Measurements from ENCODE around the gene CYB5D1.
A peak's percentile ranks its signal among the peaks of the same experiment; 100 is the strongest.

CYB5D1 gene

DNA sequence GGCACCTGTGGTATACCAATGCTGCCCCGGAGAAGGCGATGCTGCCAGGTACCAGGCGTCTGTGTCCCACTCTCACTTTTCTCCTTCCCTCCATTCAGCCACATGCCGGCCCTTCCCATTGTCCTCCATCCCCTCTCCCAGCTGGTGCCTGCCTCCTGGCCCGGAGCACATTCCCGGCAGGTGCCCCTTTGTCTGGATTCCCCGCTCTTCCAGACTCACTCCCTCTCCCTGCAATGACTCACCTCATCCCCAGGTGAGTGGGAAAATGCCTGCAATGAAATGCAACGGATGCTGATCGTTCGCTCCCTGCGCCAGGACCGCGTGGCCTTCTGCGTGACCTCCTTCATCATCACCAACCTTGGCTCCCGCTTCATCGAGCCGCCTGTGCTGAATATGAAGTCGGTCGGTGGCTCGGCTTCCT is 34.2 kb upstream of the CYB5D1 start:
- no peaks in the 10 kb centered on the region for H3K36me3 ChIP-seq (ENCODE audit: control insufficient read depth, insufficient read depth, low read length)
- H3K27me3 ChIP-seq (ENCODE audit: control insufficient read depth, insufficient read depth, low read length): no peaks in the 10 kb centered on the region
- H3K9me3 ChIP-seq (ENCODE audit: control insufficient read depth, low read length): no peaks in the 10 kb centered on the region
- H3K9ac ChIP-seq (ENCODE audit: low read length): no peak overlapping the region
- H3K4me3 ChIP-seq (ENCODE audit: low read length): no peak overlapping the region
- peaks cover 4% of the 10 kb centered on the region for H3K4me1 ChIP-seq (ENCODE audit: control insufficient read depth, insufficient read depth, low read length)

DNA sequence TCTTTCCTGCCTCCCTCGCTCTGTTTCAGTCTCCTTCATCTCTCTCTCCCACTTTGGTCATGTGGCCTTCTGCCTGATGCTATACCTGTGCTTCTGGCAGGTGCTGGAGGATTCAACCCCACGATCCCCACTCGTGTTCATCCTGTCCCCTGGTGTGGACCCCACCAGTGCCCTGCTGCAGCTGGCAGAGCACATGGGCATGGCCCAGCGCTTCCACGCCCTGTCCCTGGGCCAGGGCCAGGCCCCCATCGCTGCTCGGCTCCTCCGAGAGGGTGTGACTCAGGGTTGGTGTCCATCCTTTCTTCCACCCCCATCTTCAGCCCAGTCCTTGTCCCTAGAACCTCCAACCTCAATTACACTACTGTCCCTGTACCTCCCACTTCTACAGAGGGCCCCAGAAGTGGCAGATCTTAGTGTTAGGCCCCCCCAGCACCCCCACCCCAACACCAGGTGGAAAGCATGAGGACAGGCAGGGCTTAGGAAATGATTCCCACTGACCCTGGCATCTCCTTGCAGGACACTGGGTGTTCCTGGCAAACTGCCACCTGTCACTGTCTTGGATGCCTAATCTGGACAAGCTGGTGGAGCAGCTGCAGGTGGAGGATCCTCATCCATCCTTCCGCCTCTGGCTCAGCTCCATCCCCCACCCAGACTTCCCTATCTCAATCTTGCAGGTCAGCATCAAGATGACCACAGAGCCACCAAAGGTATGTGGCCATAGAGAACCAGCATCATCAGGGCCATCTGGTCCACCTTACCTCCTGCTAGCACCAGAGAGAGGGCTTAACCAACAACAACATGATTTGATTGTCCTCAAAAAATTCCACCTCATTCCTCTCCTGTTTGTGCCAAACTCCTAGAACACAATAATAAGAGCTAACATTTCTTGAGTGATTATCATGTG is 33.5 kb upstream of the CYB5D1 start:
- Histone ChIP-seq H3K9ac (ENCODE audit: low read length) (no peak overlapping the region), H3K27me3 (ENCODE audit: control insufficient read depth, insufficient read depth, low read length) (no peaks in the 10 kb centered on the region), H3K9me3 (ENCODE audit: control insufficient read depth, low read length) (no peaks in the 10 kb centered on the region), H3K36me3 (ENCODE audit: control insufficient read depth, insufficient read depth, low read length) (no peaks in the 10 kb centered on the region), H3K4me3 (ENCODE audit: low read length) (no peak overlapping the region), H3K4me1 (ENCODE audit: control insufficient read depth, insufficient read depth, low read length) (peaks cover 4% of the 10 kb centered on the region)

DNA sequence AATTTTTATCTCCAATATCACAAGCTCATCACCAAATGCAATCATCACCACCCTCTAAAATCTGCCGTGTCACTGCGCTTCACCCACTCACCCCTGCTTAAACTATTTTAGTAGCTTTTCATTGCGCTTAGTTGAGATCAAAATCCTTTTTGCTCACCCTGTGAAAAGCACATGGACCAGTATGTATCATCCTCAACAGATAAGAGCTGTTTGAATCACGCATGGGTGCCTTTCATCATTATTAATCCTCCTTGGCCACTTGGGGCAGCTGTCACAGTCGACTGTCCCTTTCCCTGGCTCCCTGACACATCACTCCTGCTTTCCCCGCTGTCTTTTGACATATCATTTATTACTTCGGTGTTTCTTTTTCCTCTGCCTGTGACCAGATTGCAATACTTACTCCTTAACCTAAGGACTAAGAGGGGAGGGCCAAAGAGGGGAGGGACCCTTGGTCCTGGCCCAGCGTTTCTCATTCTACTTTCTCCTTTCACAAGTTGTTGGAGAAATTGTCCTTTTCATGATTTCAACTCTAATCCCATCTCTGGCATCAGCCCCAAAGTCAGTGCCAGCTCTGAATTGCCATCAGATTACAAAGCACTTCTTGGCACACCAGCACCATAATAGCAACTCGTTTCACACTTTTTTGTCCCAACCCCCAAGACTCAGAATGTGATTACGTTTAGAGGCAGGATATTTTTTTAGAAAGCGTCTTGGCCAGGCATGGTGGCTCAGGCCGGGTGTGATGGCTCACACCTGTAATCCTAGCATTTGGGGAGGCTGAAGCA is 32.4 kb upstream of the CYB5D1 start:
- Histone ChIP-seq H3K9me3 (ENCODE audit: control insufficient read depth, low read length) (no peaks in the 10 kb centered on the region), H3K36me3 (ENCODE audit: control insufficient read depth, insufficient read depth, low read length) (no peaks in the 10 kb centered on the region), H3K9ac (ENCODE audit: low read length) (no peak overlapping the region), H3K27me3 (ENCODE audit: control insufficient read depth, insufficient read depth, low read length) (no peaks in the 10 kb centered on the region), H3K4me1 (ENCODE audit: control insufficient read depth, insufficient read depth, low read length) (peaks cover 4% of the 10 kb centered on the region), H3K4me3 (ENCODE audit: low read length) (no peak overlapping the region)

DNA sequence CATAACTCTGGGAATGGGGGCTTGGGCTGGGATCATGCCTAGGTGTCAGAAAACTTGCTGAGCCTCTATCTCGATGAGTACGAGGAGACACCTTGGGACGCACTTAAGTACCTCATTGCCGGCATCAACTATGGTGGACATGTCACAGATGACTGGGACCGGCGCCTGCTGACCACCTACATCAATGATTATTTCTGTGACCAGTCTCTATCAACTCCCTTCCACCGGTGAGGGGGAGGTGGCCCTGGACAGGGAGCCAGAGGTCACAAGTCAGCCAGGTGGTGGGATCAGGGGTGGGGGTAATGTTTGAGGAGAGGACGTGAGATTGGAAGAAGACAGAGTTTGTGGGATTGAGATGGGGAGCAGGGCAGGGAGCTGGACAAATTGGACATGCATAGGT is 27.2 kb upstream of the CYB5D1 start:
- no peak overlapping the region for H3K4me3 ChIP-seq (ENCODE audit: low read length)
- peaks cover 8% of the 10 kb centered on the region for H3K4me1 ChIP-seq (ENCODE audit: control insufficient read depth, insufficient read depth, low read length)
- peaks cover 5% of the 10 kb centered on the region for H3K27me3 ChIP-seq (ENCODE audit: control insufficient read depth, insufficient read depth, low read length)
- H3K9ac ChIP-seq (ENCODE audit: low read length): no peak overlapping the region
- H3K9me3 ChIP-seq (ENCODE audit: control insufficient read depth, low read length): no peaks in the 10 kb centered on the region
- H3K36me3 ChIP-seq (ENCODE audit: control insufficient read depth, insufficient read depth, low read length): no peaks in the 10 kb centered on the region

DNA sequence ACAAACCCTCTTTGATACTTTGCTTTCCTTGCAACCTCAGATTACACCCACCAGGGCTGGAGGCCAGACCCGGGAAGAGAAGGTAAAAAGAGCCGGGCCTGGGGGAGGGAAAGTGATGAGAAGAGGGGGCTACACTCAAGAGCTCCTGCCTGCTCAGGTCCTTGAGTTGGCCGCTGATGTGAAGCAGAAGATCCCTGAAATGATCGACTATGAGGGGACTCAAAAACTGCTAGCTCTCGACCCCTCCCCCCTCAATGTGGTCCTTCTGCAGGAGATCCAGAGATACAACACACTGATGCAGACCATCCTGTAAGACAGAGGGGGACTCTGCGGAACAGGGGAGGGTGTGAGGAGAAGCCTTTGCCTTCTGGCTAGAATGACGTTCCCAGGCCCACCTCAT is 26.6 kb upstream of the CYB5D1 start:
- peaks cover 8% of the 10 kb centered on the region for H3K4me1 ChIP-seq (ENCODE audit: control insufficient read depth, insufficient read depth, low read length)
- H3K9me3 ChIP-seq (ENCODE audit: control insufficient read depth, low read length): no peaks in the 10 kb centered on the region
- no peak overlapping the region for H3K9ac ChIP-seq (ENCODE audit: low read length)
- H3K27me3 ChIP-seq (ENCODE audit: control insufficient read depth, insufficient read depth, low read length): peaks cover 5% of the 10 kb centered on the region
- no peak overlapping the region for H3K4me3 ChIP-seq (ENCODE audit: low read length)
- no peaks in the 10 kb centered on the region for H3K36me3 ChIP-seq (ENCODE audit: control insufficient read depth, insufficient read depth, low read length)

DNA sequence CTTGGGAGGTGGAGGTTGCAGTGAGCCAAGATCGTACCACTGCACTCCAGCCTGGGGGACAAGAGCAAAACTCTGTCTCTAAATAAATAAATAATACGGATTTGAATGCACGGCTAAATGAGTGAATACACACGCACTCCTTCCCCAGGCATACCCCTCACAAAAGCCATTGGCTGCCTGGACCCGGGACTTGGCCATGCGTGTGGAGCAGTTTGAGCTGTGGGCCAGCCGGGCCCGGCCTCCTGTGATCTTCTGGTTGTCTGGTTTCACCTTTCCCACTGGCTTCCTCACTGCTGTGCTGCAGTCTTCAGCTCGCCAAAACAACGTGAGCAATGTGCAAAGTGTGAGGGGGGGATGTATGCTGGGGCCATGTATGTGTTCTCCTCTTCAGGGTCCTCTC is 25.4 kb upstream of the CYB5D1 start:
- Histone ChIP-seq H3K9me3 (ENCODE audit: control insufficient read depth, low read length) (no peaks in the 10 kb centered on the region), H3K4me1 (ENCODE audit: control insufficient read depth, insufficient read depth, low read length) (peaks cover 16% of the 10 kb centered on the region), H3K4me3 (ENCODE audit: low read length) (no peak overlapping the region), H3K27me3 (ENCODE audit: control insufficient read depth, insufficient read depth, low read length) (peaks cover 5% of the 10 kb centered on the region), H3K36me3 (ENCODE audit: control insufficient read depth, insufficient read depth, low read length) (no peaks in the 10 kb centered on the region), H3K9ac (ENCODE audit: low read length) (no peak overlapping the region)

DNA sequence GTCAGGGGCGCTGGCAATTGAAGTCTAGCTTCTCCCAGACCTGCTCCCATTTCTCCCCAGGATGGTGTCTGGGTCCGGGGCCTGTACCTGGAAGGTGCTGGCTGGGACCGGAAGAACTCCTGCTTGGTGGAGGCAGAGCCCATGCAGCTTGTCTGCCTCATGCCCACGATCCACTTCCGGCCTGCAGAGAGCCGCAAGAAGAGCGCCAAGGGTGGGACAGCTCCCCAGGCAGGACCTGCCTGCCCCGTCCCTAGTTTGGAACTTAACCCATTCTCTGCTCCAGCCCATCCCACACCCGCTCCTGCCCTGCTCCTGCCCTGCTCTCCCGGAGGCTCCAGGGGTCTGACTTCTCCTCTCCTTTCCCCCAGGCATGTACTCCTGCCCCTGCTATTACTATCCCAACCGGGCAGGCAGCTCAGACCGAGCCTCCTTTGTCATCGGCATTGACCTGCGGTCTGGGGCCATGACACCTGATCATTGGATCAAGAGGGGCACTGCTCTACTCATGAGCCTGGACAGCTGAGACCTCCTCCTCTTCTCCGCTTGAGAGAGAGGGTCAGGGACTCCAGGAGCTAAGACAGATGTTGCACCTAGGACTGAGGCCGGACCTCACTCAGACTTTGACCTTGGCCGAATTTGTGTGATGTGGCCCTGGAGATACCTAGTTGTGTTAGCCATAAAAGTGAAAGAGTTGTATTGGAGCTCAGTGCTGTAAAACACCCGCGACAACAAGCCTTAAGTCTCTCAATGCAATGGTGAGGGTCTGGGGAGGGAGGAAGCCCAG is 24.6 kb upstream of the CYB5D1 start:
- Histone ChIP-seq H3K4me3 (ENCODE audit: low read length) (peak overlapping the region; percentile 11), H3K36me3 (ENCODE audit: control insufficient read depth, insufficient read depth, low read length) (no peaks in the 10 kb centered on the region), H3K27me3 (ENCODE audit: control insufficient read depth, insufficient read depth, low read length) (peaks cover 5% of the 10 kb centered on the region), H3K4me1 (ENCODE audit: control insufficient read depth, insufficient read depth, low read length) (peaks cover 18% of the 10 kb centered on the region), H3K9ac (ENCODE audit: low read length) (peak overlapping the region; percentile 41), H3K9me3 (ENCODE audit: control insufficient read depth, low read length) (no peaks in the 10 kb centered on the region)

DNA sequence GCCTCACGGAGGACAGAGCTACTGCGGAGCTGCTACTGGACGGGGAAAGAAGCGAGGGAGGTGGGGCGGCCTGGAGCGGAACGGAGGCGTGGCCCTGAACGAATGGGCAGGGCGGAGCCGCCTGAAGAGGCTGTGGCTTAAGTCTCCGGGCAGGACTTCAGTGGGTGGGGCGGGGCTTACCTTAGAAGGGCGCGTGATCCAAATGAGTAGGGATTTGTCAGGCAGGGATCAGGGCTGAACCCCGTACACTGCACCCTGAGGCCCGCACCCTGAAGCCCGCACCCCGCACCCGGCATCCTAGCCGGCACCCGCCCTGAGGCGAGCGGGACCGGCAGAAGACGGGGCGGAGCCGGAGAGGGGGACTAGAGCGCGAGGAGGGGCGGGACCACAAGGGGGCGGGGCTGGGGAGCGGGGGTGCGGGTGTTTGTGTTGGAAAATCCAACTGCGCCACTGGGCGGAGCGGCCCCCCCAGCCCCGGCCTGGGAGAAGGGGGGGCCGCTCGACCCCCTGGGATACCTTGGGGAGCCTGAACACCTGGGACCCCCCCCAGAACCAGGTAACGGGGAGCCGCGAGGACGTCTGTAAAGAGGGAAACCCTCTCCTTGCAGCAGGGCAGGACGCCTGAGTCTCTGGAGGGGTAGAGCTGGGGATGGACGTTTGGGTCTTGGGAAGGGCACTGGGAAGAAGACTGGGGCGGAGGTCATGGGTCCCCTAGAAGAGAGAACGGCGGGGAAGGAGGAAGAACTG is 23.8 kb upstream of the CYB5D1 start, which contains the start of gene KDM6B:
TSS of gene KDM6B (plus strand) at position 423 of the 747 bp plus-strand sequence. CDS start 11,338 bp downstream, outside the sequence.
- Histone ChIP-seq H3K4me3 (ENCODE audit: low read length) (peak within 1 kb of the TSS; percentile 69), H3K9ac (ENCODE audit: low read length) (peak within 1 kb of the TSS; percentile 90), H3K4me1 (ENCODE audit: control insufficient read depth, insufficient read depth, low read length) (peaks cover 24% of the 10 kb centered on the region), H3K36me3 (ENCODE audit: control insufficient read depth, insufficient read depth, low read length) (no peaks in the 10 kb centered on the region), H3K27me3 (ENCODE audit: control insufficient read depth, insufficient read depth, low read length) (peaks cover 5% of the 10 kb centered on the region), H3K9me3 (ENCODE audit: control insufficient read depth, low read length) (no peaks in the 10 kb centered on the region)

DNA sequence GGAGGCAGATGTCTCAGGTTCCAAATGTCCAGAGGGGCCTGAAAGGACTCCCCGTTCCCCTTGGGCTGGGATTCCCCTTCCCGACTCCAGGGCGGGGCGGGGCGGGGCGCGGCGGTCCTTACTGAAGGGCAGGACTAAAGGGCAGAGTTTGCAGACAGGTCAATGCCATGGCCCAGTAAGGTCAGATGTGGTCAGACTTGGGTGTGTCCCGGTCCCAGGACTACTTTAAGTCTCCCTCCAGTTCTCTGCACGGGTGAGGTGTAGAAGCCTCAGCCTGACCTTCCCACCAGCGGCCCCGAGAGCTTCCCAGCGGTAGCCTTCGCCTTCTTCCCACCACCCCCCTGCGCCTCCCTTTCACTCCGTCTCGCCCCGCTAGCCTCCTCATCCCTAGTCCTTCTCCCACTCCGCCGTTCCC is 23.3 kb upstream of the CYB5D1 start:
- Histone ChIP-seq H3K9me3 (ENCODE audit: control insufficient read depth, low read length) (no peaks in the 10 kb centered on the region), H3K4me1 (ENCODE audit: control insufficient read depth, insufficient read depth, low read length) (peaks cover 29% of the 10 kb centered on the region), H3K9ac (ENCODE audit: low read length) (peak overlapping the region; percentile 90), H3K36me3 (ENCODE audit: control insufficient read depth, insufficient read depth, low read length) (no peaks in the 10 kb centered on the region), H3K4me3 (ENCODE audit: low read length) (peak overlapping the region; percentile 69), H3K27me3 (ENCODE audit: control insufficient read depth, insufficient read depth, low read length) (peaks cover 5% of the 10 kb centered on the region)

DNA sequence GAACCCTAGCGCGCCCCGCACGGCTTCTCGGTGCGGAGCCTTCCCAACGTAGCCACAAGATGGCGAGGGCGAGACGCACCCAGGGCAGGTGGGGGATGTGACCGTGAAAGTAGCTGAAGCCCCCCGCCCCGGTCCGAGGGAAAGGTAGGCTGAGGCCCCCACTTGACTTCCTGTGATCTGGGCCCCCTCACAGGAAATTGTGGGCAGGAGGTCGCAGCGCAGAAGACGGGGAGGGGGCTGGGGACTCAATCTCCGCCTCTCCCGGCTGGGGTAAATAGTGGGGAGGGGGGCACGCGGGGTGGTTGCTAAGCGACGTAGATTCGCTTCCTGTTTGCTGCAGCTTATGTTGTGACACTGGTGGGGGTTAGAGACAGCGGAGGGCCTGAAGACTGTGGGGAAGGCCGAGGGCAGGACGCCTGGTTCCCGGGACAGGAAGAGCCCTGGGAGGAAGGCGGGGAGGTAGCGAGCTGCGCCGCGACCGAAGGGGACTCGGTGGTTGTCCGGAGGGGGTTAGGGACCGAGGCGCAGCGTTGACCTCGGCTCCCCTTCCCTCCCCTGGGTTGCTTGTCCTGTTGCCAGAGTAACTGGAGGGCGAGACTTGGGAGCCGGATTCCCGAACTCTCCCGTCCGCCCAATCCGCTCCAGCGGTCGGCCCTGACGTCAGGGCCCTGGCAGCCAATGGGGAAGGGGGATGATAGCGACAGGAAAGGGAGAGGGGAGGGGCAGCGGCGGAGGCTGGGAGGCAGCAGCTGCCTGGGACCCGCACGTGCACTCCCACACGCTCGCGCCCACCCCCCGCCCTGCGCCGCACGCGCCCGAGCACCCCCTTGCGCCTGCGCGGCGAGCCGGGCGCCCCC is 22.6 kb upstream of the CYB5D1 start:
- no peaks in the 10 kb centered on the region for H3K9me3 ChIP-seq (ENCODE audit: control insufficient read depth, low read length)
- H3K4me1 ChIP-seq (ENCODE audit: control insufficient read depth, insufficient read depth, low read length): peaks cover 35% of the 10 kb centered on the region
- peaks cover 5% of the 10 kb centered on the region for H3K27me3 ChIP-seq (ENCODE audit: control insufficient read depth, insufficient read depth, low read length)

More for the DNA sequence above, 22.6 kb upstream of the CYB5D1 start:
- Histone ChIP-seq H3K4me3 (ENCODE audit: low read length) (peak overlapping the region; percentile 78), H3K9ac (ENCODE audit: low read length) (peak overlapping the region; percentile 90), H3K36me3 (ENCODE audit: control insufficient read depth, insufficient read depth, low read length) (no peaks in the 10 kb centered on the region)

Measured in mucosa of stomach (tissue), 1 donor.